ENCODE measurements around the gene IPCEF1. TPM values are rescaled to one million over a fixed set of nuclear protein-coding genes. Genes with fewer than 3 reads are reported as not detected.

IPCEF1 gene
- total and polyA plus RNA-seq, 2 of the 4 experiments (the other 2 are of a cell fraction), result under 0.01 to 0.03 TPM

GRCh38 chr6:154386848-154387717, 30.5 kb upstream of the IPCEF1 start:
- peak; percentile 84 for ATAC-seq (ENCODE audit: low read depth)

More at GRCh38 chr6:154386848-154387717, 30.5 kb upstream of the IPCEF1 start:
- Histone ChIP-seq H2AK9ac (replicated peaks; ENCODE audit: low read depth, low read length, poor library complexity) (peak overlapping the region; percentile 77), H3K18ac (ENCODE audit: low read depth, low read length) (peak overlapping the region; percentile 83), H2AFZ (replicated peaks; ENCODE audit: low read length, poor library complexity) (no peak overlapping the region), H2BK5ac (ENCODE audit: low read depth, low read length, poor library complexity, severe bottlenecking) (peak overlapping the region; percentile 71), H3K27ac (ENCODE audit: insufficient read depth, low read length) (peak overlapping the region; percentile 74; the same call in 1 of the 2 replicates), H4K91ac (ENCODE audit: insufficient read depth, low read depth, low read length) (peak overlapping the region; percentile 80), H3K14ac (replicated peaks; ENCODE audit: low read depth, low read length) (peak overlapping the region; percentile 62), H2BK15ac (ENCODE audit: low read depth, low read length) (peak overlapping the region; percentile 26; the same call in 2 of the 3 replicates), H3K36me3 (ENCODE audit: control insufficient read depth, insufficient read depth, low read length) (no peaks in the 10 kb centered on the region), H3K9me1 (ENCODE audit: insufficient read depth, low read length) (peaks cover 6% of the 10 kb centered on the region; the same call in 1 of the 2 replicates), H3K79me1 (ENCODE audit: low read depth in 1 of 2, low read length in 2 of 2) (no peaks in the 10 kb centered on the region), H3K4me1 (ENCODE audit: control insufficient read depth, insufficient read depth, low read length) (peaks cover 8% of the 10 kb centered on the region), H3K4me2 (ENCODE audit: low read depth, low read length) (peak overlapping the region; percentile 65), H3K23ac (ENCODE audit: low read depth, low read length) (peak overlapping the region; percentile 70; the same call in 1 of the 2 replicates), H4K8ac (ENCODE audit: low read depth in 2 of 2, low read length in 2 of 2) (peak overlapping the region in 1 of 2 experiments; percentile 22; a peak in 2 of 4 replicates), H3K56ac (ENCODE audit: extremely low read depth, insufficient read depth, low read length) (peak overlapping the region; percentile 42; the same call in 1 of the 2 replicates), H2AK5ac (ENCODE audit: low read depth, low read length) (peak overlapping the region; percentile 79), H3K4me3 (ENCODE audit: insufficient read depth, low read depth, low read length) (no peak overlapping the region), H4K5ac (ENCODE audit: low read depth, low read length) (peak overlapping the region; percentile 32), H3K9ac (ENCODE audit: low read depth, low read length) (no peak overlapping the region), H3K9me3 (ENCODE audit: control insufficient read depth, insufficient read depth, low read length) (peaks cover 7% of the 10 kb centered on the region; the same call in 1 of the 2 replicates), H3K4ac (ENCODE audit: low read depth, low read length) (peak overlapping the region; percentile 87), H4K20me1 (ENCODE audit: insufficient read depth, low read length) (peaks cover 4% of the 10 kb centered on the region; the same call in 1 of the 2 replicates), H3K27me3 (ENCODE audit: control insufficient read depth, insufficient read depth, low read length) (no peaks in the 10 kb centered on the region), H2BK120ac (ENCODE audit: low read depth, low read length) (peak overlapping the region; percentile 94), H2BK20ac (ENCODE audit: low read depth, low read length) (peak overlapping the region; percentile 84)
- in situ Hi-C loops (cut with MboI; ENCODE audit: low sequenced_read_pairs), result no loop called here
- dilution Hi-C loops (cut with HindIII; ENCODE audit: low sequenced_read_pairs, unreplicated experiment), result no loop called here
- peak; percentile 97 for DNase-seq
- TF ChIP-seq MAFK (IDR thresholded peaks at IDR 0.05; ENCODE audit: low read depth, low read length), result peak; percentile 30; the same call in 1 of the 2 replicates
- peak; percentile 89 for TF ChIP-seq CEBPB (IDR thresholded peaks at IDR 0.05; ENCODE audit: low read depth, low read length)
- TF ChIP-seq FOS (IDR thresholded peaks at IDR 0.05; ENCODE audit: low read depth, low read length), result peak; percentile 96
- TF ChIP-seq RCOR1 (IDR thresholded peaks at IDR 0.05; ENCODE audit: insufficient replicate concordance, low read length), result no peak
- TF ChIP-seq BHLHE40 (IDR thresholded peaks at IDR 0.05; ENCODE audit: low read depth, low read length), result no peak
- intact Hi-C loops (cut with micrococcal nuclease), result loop anchor here (2.0 kb wide), 1 partner anchor 16 kb away; no protein-coding TSS in a partner anchor
- ChIA-PET CTCF (interaction anchor here (0.7 to 0.9 kb wide), 4 partner anchors 10 to 539 kb away, joined by 4 to 7 read pairs (median 6); no protein-coding TSS in a partner anchor), POLR2A (ENCODE audit: unreplicated experiment) (interaction anchor here (0.7 kb wide), 1 partner anchor 81 kb away, joined by 3 read pairs; no protein-coding TSS in a partner anchor)
- 100% methylated on average over 1 of the region's 5 CpGs; no CpG with 5 or more reads in 1 of the 2 experiments for WGBS, 2 experiments (ENCODE audit: extremely low coverage in 2 of 2, insufficient read length in 1 of 2)
- no TSS peak for BruUV-seq (replicated peaks)
